ENCODE measurements around the gene GPC6. TPM values are rescaled to one million over a fixed set of nuclear protein-coding genes. Genes with fewer than 3 reads are reported as not detected.

GPC6 gene
- total RNA-seq, 1 donor = 77.8 TPM

- H4K20me1 ChIP-seq (ENCODE audit: insufficient read depth, low read length) = no peaks in the 10 kb centered on the region
- H3K36me3 ChIP-seq (ENCODE audit: insufficient read depth, low read length) = no peaks in the 10 kb centered on the region
- no peaks in the 10 kb centered on the region for H3K4me1 ChIP-seq (ENCODE audit: insufficient read depth, low read length)
- no peak overlapping the region for H2AFZ ChIP-seq (ENCODE audit: low read length)
- no peak overlapping the region for H3K27ac ChIP-seq (ENCODE audit: low read depth, low read length)
- H3K27me3 ChIP-seq (ENCODE audit: insufficient read depth, low read length) = no peaks in the 10 kb centered on the region
- H3K4me3 ChIP-seq (ENCODE audit: insufficient read depth, low read length) = no peak overlapping the region
- no peak for TF ChIP-seq CTCF (IDR thresholded peaks at IDR 0.05; ENCODE audit: extremely low read depth, low read depth, low read length)
- no peaks in the 10 kb centered on the region for H3K9me3 ChIP-seq (ENCODE audit: low read depth, low read length)
- no peak overlapping the region for H3K4me2 ChIP-seq (ENCODE audit: insufficient read depth, low read length)
- no peak for DNase-seq (ENCODE audit: insufficient read length, low spot score, missing footprints)
- H3K79me2 ChIP-seq (ENCODE audit: insufficient read depth, low read length) = no peaks in the 10 kb centered on the region
Measured at GRCh38 chr13:94087100-94087499, 860.5 kb downstream of the GPC6 start.

GRCh38 chr13:94088742-94089141, 862.1 kb downstream of the GPC6 start:
- Histone ChIP-seq H3K4me1 (ENCODE audit: insufficient read depth, low read length) (no peaks in the 10 kb centered on the region), H3K4me2 (ENCODE audit: insufficient read depth, low read length) (no peak overlapping the region), H3K79me2 (ENCODE audit: insufficient read depth, low read length) (no peaks in the 10 kb centered on the region), H3K36me3 (ENCODE audit: insufficient read depth, low read length) (no peaks in the 10 kb centered on the region), H3K4me3 (ENCODE audit: insufficient read depth, low read length) (no peak overlapping the region), H3K27ac (ENCODE audit: low read depth, low read length) (no peak overlapping the region), H3K27me3 (ENCODE audit: insufficient read depth, low read length) (no peaks in the 10 kb centered on the region), H4K20me1 (ENCODE audit: insufficient read depth, low read length) (no peaks in the 10 kb centered on the region), H3K9me3 (ENCODE audit: low read depth, low read length) (no peaks in the 10 kb centered on the region), H2AFZ (ENCODE audit: low read length) (no peak overlapping the region)
- no peak for TF ChIP-seq CTCF (IDR thresholded peaks at IDR 0.05; ENCODE audit: extremely low read depth, low read depth, low read length)
- no peak for DNase-seq (ENCODE audit: insufficient read length, low spot score, missing footprints)

- Histone ChIP-seq H2AFZ (ENCODE audit: low read length) (peak overlapping the region; percentile 48), H3K4me3 (ENCODE audit: insufficient read depth, low read length) (no peak overlapping the region), H3K4me2 (ENCODE audit: insufficient read depth, low read length) (peak overlapping the region; percentile 44), H3K79me2 (ENCODE audit: insufficient read depth, low read length) (no peaks in the 10 kb centered on the region), H3K27ac (ENCODE audit: low read depth, low read length) (no peak overlapping the region), H3K9me3 (ENCODE audit: low read depth, low read length) (no peaks in the 10 kb centered on the region), H3K36me3 (ENCODE audit: insufficient read depth, low read length) (no peaks in the 10 kb centered on the region), H3K4me1 (ENCODE audit: insufficient read depth, low read length) (no peaks in the 10 kb centered on the region), H4K20me1 (ENCODE audit: insufficient read depth, low read length) (no peaks in the 10 kb centered on the region), H3K27me3 (ENCODE audit: insufficient read depth, low read length) (no peaks in the 10 kb centered on the region)
- no peak for TF ChIP-seq CTCF (IDR thresholded peaks at IDR 0.05; ENCODE audit: extremely low read depth, low read depth, low read length)
- no peak for DNase-seq (ENCODE audit: insufficient read length, low spot score, missing footprints)
Measured at GRCh38 chr13:94090773-94091480, 864.3 kb downstream of the GPC6 start.

DNA sequence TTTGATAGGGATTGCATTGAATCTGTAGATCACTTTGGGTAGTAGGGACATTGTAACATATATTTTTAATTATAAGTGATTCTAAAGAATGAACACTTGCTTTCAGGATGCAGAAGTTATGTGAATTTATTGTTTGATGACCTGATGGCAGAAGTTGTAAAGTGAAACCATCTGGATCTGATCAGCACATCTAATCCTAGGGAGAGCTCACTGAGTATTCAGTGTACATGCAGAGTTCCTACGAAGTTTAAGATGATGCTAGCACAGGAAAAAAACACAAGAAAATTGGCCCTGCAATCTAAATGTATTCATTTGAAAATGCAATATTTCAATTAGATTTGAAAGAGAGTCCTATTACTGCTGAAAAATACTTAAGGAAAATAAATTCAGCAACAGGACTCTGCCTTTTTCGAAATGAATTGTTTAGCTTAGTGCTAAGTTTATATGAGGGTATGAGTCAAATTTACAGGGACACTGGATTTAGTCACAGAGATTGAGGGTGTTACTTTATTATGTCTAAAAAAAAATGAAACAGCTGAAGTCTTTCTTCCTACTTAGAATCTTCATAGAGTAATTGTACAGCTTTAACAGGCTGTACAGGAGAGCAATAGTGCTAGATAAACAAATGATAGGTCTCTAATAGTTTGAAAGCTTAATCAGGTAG, 867.2 kb downstream of the GPC6 start:
- no peaks in the 10 kb centered on the region for H3K4me1 ChIP-seq (ENCODE audit: insufficient read depth, low read length)
- H3K36me3 ChIP-seq (ENCODE audit: insufficient read depth, low read length) = no peaks in the 10 kb centered on the region
- no peak overlapping the region for H3K4me2 ChIP-seq (ENCODE audit: insufficient read depth, low read length)
- no peaks in the 10 kb centered on the region for H3K9me3 ChIP-seq (ENCODE audit: low read depth, low read length)
- no peak for TF ChIP-seq CTCF (IDR thresholded peaks at IDR 0.05; ENCODE audit: extremely low read depth, low read depth, low read length)
- no peak overlapping the region for H3K27ac ChIP-seq (ENCODE audit: low read depth, low read length)
- H3K79me2 ChIP-seq (ENCODE audit: insufficient read depth, low read length) = no peaks in the 10 kb centered on the region
- no peak overlapping the region for H2AFZ ChIP-seq (ENCODE audit: low read length)
- no peaks in the 10 kb centered on the region for H3K27me3 ChIP-seq (ENCODE audit: insufficient read depth, low read length)
- H3K4me3 ChIP-seq (ENCODE audit: insufficient read depth, low read length) = no peak overlapping the region
- DNase-seq (ENCODE audit: insufficient read length, low spot score, missing footprints) = no peak
- no peaks in the 10 kb centered on the region for H4K20me1 ChIP-seq (ENCODE audit: insufficient read depth, low read length)

Data from osteoblast (primary cell).